GM12878 (cell line): Measurements from ENCODE around the gene ACTRT3. TPM values are rescaled to one million over a fixed set of nuclear protein-coding genes. Genes with fewer than 3 reads are reported as not detected.
A peak's percentile ranks its signal among the peaks of the same experiment; 100 is the strongest.

Experiments
- CBFB ChIP-seq: IDR thresholded peaks from 2 replicates; pipeline ENCODE4 v1.6.1; 2016; ENCODE audit warnings: antibody characterized with exemption, low read depth
- CBX5 ChIP-seq: sonication (generic); IDR thresholded peaks from 2 replicates; pipeline ENCODE4 v1.6.1; 2016; ENCODE audit warnings: low read depth, moderate library complexity, mild to moderate bottlenecking, inconsistent platforms
- CEBPB ChIP-seq, 2 experiments: fragments of 150-350 bp in 1 of 2; IDR thresholded peaks; 2 replicates each; pipeline ENCODE4 v1.6.1; 2012 to 2014; ENCODE audit warnings: low read depth in 2 of 2, low read length in 2 of 2, borderline replicate concordance in 1 of 2, inconsistent platforms in 1 of 2
- CHD2 ChIP-seq: IDR thresholded peaks from 2 replicates; pipeline ENCODE4 v1.6.1; 2011; ENCODE audit warnings: low read depth, low read length, improper control_type of control experiment, borderline replicate concordance
- CREB1 ChIP-seq: IDR thresholded peaks from 2 replicates; pipeline ENCODE4 v1.6.1; 2012; ENCODE audit warnings: low read depth, mild to moderate bottlenecking, inconsistent platforms
- CREM ChIP-seq: IDR thresholded peaks from 2 replicates; pipeline ENCODE4 v1.6.1; 2014; ENCODE audit warnings: antibody characterized with exemption, low read depth
- HDGF ChIP-seq: fragments of 450-650 bp; IDR thresholded peaks from 2 replicates; pipeline ENCODE4 v1.6.1; 2016; ENCODE audit warnings: antibody characterized with exemption
- KDM1A ChIP-seq: fragments of 200-600 bp; sonication (generic); IDR thresholded peaks from 2 replicates; pipeline ENCODE4 v1.6.1; 2016; ENCODE audit warnings: borderline replicate concordance
- MXI1 ChIP-seq: fragments of 150-350 bp; IDR thresholded peaks from 2 replicates; pipeline ENCODE4 v1.6.1; 2011; ENCODE audit warnings: low read depth, mild to moderate bottlenecking, inconsistent platforms, low read length, improper control_type of control experiment
- MYC ChIP-seq: IDR thresholded peaks from 2 replicates; pipeline ENCODE4 v1.6.1; 2011; ENCODE audit warnings: mild to moderate bottlenecking, low read length, moderate library complexity, inconsistent platforms; ENCODE audit not compliant: insufficient read depth, insufficient replicate concordance, insufficient read length, severe bottlenecking
- NBN ChIP-seq: fragments of 450-650 bp; IDR thresholded peaks from 2 replicates; pipeline ENCODE4 v1.6.1; 2016
- NR2F1 ChIP-seq: fragments of 450-650 bp; conservative IDR thresholded peaks from 2 replicates; pipeline ENCODE4 v1.6.1; 2017; ENCODE audit warnings: mild to moderate bottlenecking
- PAX8 ChIP-seq: fragments of 450-650 bp; IDR thresholded peaks from 2 replicates; pipeline ENCODE4 v1.6.1; 2017; ENCODE audit warnings: mild to moderate bottlenecking, moderate library complexity
- POLR2AphosphoS2 ChIP-seq: IDR thresholded peaks from 2 replicates; pipeline ENCODE4 v1.6.1; 2011; ENCODE audit warnings: low read depth, mild to moderate bottlenecking, low read length, improper control_type of control experiment, moderate library complexity
- POLR2AphosphoS5 ChIP-seq: IDR thresholded peaks from 2 replicates; pipeline ENCODE4 v1.6.1; 2011; ENCODE audit warnings: mild to moderate bottlenecking, low read length, inconsistent platforms
- POU2F2 ChIP-seq: IDR thresholded peaks from 3 replicates; pipeline ENCODE4 v1.6.1; 2011; ENCODE audit warnings: low read depth, mild to moderate bottlenecking, low read length, borderline replicate concordance
- RAD51 ChIP-seq: fragments of 450-650 bp; IDR thresholded peaks from 2 replicates; pipeline ENCODE4 v1.6.1; 2016; ENCODE audit warnings: moderate library complexity, mild to moderate bottlenecking, inconsistent platforms
- SKIL ChIP-seq: fragments of 450-650 bp; IDR thresholded peaks from 2 replicates; pipeline ENCODE4 v1.6.1; 2017; ENCODE audit warnings: mild to moderate bottlenecking, low read depth, inconsistent platforms; ENCODE audit not compliant: poor library complexity, severe bottlenecking
- SREBF2 ChIP-seq: IDR thresholded peaks from 2 replicates; pipeline ENCODE4 v1.6.1; 2012; ENCODE audit warnings: mild to moderate bottlenecking, low read length
- SUPT20H ChIP-seq: IDR thresholded peaks from 2 replicates; pipeline ENCODE4 v1.6.1; 2011; ENCODE audit warnings: low read depth, mild to moderate bottlenecking, low read length, moderate library complexity, borderline replicate concordance; ENCODE audit not compliant: control insufficient read depth
- TAF1 ChIP-seq: IDR thresholded peaks from 2 replicates; pipeline ENCODE4 v1.6.1; 2011; ENCODE audit warnings: mild to moderate bottlenecking, low read depth, low read length, borderline replicate concordance
- TBL1XR1 ChIP-seq: IDR thresholded peaks from 2 replicates; pipeline ENCODE4 v1.6.1; 2012; ENCODE audit warnings: low read depth, low read length, improper control_type of control experiment
- TCF12 ChIP-seq: IDR thresholded peaks from 2 replicates; pipeline ENCODE4 v1.6.1; 2011; ENCODE audit warnings: low read depth, mild to moderate bottlenecking, low read length
- TCF7 ChIP-seq: IDR thresholded peaks from 2 replicates; pipeline ENCODE4 v1.6.1; 2014; ENCODE audit warnings: antibody characterized with exemption, borderline replicate concordance
- ZNF217 ChIP-seq: fragments of 450-650 bp; IDR thresholded peaks from 2 replicates; pipeline ENCODE4 v1.6.1; 2017; ENCODE audit warnings: antibody characterized with exemption, mild to moderate bottlenecking
- polyA plus RNA-seq, 11 experiments: library from polyadenylated mRNA; depleted of rRNA in 4 of 11; unstranded in 6 of 11; stranded (reverse) in 5 of 11; fragments of >200 nt; fragmentation: Nextera tagmentation in 4 of 11; fragmentation: Illumina TruSeq in 1 of 11; extraction: Ambion mirVana in 4 of 11; extraction: Trizol in 1 of 11; gene quantifications; 1 replicate in 1 of 11; 2 replicates in 10 of 11; pipeline versions ENCODE4 v1.2.1 to v1.2.3, GENCODE V29; 2011 to 2016; ENCODE audit warnings: inconsistent platforms in 2 of 11, missing spikeins in 2 of 11, low read depth in 1 of 11
- total RNA-seq, 4 experiments: library from RNA; depleted of rRNA in 3 of 4; stranded (reverse); fragments of >200 nt in 3 of 4; fragmentation: Illumina TruSeq in 1 of 4; extraction: Trizol in 1 of 4; gene quantifications; 2 replicates each; pipeline versions ENCODE4 v1.2.1 to v1.2.3, GENCODE V29; 2013 to 2021
- TF ChIP-seq, protein P1 (sequence below): IDR thresholded peaks from 2 replicates; pipeline ENCODE4 v1.6.1; 2011; ENCODE audit warnings: borderline replicate concordance, low read depth, mild to moderate bottlenecking, moderate library complexity, mixed read lengths, low read length; ENCODE audit not compliant: insufficient read depth; ENCODE audit errors: extremely low read length
- TF ChIP-seq, protein P2 (sequence below): fragments of 450-650 bp; IDR thresholded peaks from 2 replicates; pipeline ENCODE4 v1.6.1; 2016; ENCODE audit warnings: mild to moderate bottlenecking

Gene ACTRT3
- total and polyA plus RNA-seq, 10 of the 15 experiments (the other 5 are each of a cell fraction or from before 2014, with no cell fraction given) = 0.02 to 0.58 (median 0.11) TPM; not detected in 1

- TF ChIP-seq CHD2 (0 out of 2 replicates have a peak, but pooled peaks have one; percentile 41), POLR2AphosphoS2 (no peak), TAF1 (0 out of 2 replicates have a peak, but pooled peaks have one; percentile 30), CBX5 (peak; percentile 93), RAD51 (peak; percentile 94), TCF12 (peak; percentile 99), PAX8 (no peak), HDGF (0 out of 2 replicates have a peak, but pooled peaks have one; percentile 31), CBFB (peak; percentile 88; the same call in 1 of the 2 replicates), POLR2AphosphoS5 (peak; percentile 71), CREB1 (peak; percentile 70; the same call in 1 of the 2 replicates), SUPT20H (no peak), NBN (peak; percentile 91), TCF7 (no peak), CEBPB (IDR thresholded peaks at IDR 0.05; ENCODE audit: borderline replicate concordance in 1 of 2, low read depth in 2 of 2, low read length in 2 of 2) (no peak), MYC (peak; percentile 58), CREM (peak; percentile 85), TBL1XR1 (peak; percentile 47; the same call in 1 of the 2 replicates), NR2F1 (peak; percentile 74), SKIL (peak; percentile 80), KDM1A (no peak), MXI1 (peak; percentile 82), ZNF217 (peak; percentile 57; the same call in 1 of the 2 replicates), POU2F2 (peak; percentile 57; the same call in 2 of the 3 replicates), SREBF2 (no peak)
- TF ChIP-seq, protein P1, sequence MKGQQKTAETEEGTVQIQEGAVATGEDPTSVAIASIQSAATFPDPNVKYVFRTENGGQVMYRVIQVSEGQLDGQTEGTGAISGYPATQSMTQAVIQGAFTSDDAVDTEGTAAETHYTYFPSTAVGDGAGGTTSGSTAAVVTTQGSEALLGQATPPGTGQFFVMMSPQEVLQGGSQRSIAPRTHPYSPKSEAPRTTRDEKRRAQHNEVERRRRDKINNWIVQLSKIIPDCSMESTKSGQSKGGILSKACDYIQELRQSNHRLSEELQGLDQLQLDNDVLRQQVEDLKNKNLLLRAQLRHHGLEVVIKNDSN = peak; percentile 85
- TF ChIP-seq, protein P2, sequence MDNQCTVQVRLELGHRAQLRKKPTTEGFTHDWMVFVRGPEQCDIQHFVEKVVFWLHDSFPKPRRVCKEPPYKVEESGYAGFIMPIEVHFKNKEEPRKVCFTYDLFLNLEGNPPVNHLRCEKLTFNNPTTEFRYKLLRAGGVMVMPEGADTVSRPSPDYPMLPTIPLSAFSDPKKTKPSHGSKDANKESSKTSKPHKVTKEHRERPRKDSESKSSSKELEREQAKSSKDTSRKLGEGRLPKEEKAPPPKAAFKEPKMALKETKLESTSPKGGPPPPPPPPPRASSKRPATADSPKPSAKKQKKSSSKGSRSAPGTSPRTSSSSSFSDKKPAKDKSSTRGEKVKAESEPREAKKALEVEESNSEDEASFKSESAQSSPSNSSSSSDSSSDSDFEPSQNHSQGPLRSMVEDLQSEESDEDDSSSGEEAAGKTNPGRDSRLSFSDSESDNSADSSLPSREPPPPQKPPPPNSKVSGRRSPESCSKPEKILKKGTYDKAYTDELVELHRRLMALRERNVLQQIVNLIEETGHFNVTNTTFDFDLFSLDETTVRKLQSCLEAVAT = peak; percentile 68; the same call in 1 of the 2 replicates
These were observed 44.6 kb upstream of the ACTRT3 start (continued) for GRCh38 chr3:169813757-169814517.
